ENCODE measurements around the gene ADGRL3.

DNA sequence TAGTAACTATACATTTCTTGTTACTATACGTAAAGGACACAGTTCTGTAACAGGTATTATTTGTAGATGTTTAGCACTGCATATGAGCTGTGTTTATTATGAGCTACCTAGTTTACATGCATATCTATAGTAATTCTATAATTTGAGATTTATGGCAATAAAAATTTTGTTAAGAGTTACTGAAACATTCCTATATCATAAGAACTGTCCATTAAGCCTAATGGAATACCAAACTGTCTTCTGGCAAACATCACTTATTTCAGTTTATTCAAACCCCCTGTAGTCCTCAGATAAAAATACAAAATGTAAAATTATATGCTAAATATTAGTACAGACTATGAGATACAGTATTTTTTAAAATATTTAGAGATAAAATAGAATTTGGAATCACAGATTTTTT is 205.2 kb downstream of the ADGRL3 start:
- TF ChIP-seq, protein P1, sequence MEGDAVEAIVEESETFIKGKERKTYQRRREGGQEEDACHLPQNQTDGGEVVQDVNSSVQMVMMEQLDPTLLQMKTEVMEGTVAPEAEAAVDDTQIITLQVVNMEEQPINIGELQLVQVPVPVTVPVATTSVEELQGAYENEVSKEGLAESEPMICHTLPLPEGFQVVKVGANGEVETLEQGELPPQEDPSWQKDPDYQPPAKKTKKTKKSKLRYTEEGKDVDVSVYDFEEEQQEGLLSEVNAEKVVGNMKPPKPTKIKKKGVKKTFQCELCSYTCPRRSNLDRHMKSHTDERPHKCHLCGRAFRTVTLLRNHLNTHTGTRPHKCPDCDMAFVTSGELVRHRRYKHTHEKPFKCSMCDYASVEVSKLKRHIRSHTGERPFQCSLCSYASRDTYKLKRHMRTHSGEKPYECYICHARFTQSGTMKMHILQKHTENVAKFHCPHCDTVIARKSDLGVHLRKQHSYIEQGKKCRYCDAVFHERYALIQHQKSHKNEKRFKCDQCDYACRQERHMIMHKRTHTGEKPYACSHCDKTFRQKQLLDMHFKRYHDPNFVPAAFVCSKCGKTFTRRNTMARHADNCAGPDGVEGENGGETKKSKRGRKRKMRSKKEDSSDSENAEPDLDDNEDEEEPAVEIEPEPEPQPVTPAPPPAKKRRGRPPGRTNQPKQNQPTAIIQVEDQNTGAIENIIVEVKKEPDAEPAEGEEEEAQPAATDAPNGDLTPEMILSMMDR (IDR thresholded peaks at IDR 0.05) = no peak
- TF ChIP-seq POLR2A (IDR thresholded peaks at IDR 0.05) = no peak
